OCI-LY1 (cell line): Measurements from ENCODE around the gene IL36RN.

Source experiments
- CTCF ChIP-seq: fragments of 200-600 bp; sonication (generic), shearing (Covaris generic); IDR thresholded peaks from 2 replicates; pipeline ENCODE4 v1.5.1; 2017; ENCODE audit warnings: mild to moderate bottlenecking, antibody characterized with exemption, low read length, moderate library complexity, mixed read lengths
- EZH2 ChIP-seq: fragments of 200-600 bp; sonication (generic), shearing (Covaris generic); IDR thresholded peaks from 2 replicates; pipeline ENCODE4 v1.8.0; 2017; ENCODE audit warnings: borderline replicate concordance, mixed run types, mild to moderate bottlenecking, antibody characterized with exemption, low read length, moderate library complexity, mixed read lengths

GRCh38 chr2:113104054-113104611 is 45.1 kb downstream of the IL36RN start:
- TF ChIP-seq EZH2 (no peak), CTCF (no peak)
